ENCODE results near the gene CST4.
"Not testable (repeated sequence)": the region's sequence is repeated elsewhere in the genome, so short reads cannot be mapped to it uniquely, and the experiment has no call there.

CST4 gene

GRCh38 chr20:23686046-23686750 lies 2.6 kb downstream of the CST4 start:
- DNase-seq: no peak

- not testable (repeated sequence) for DNase-seq
Observed at GRCh38 chr20:23685529-23685896, 3.3 kb downstream of the CST4 start.

GRCh38 chr20:23684261-23684660 lies 4.6 kb downstream of the CST4 start:
- DNase-seq: no peak

GRCh38 chr20:23683807-23684206 lies 5.0 kb downstream of the CST4 start:
- DNase-seq: no peak

- DNase-seq: no peak
Observed at GRCh38 chr20:23683281-23683680, 5.6 kb downstream of the CST4 start.

- DNase-seq: no peak
Observed at GRCh38 chr20:23680146-23680545, 8.7 kb downstream of the CST4 start.

- DNase-seq: no peak
Observed at GRCh38 chr20:23679133-23680092, 9.4 kb downstream of the CST4 start.

GRCh38 chr20:23673209-23673608 lies 15.6 kb downstream of the CST4 start:
- DNase-seq: no peak

- no peak for DNase-seq
Observed at GRCh38 chr20:23672158-23672557, 16.7 kb downstream of the CST4 start.

GRCh38 chr20:23671479-23671878 lies 17.4 kb downstream of the CST4 start:
- no peak for DNase-seq

GRCh38 chr20:23670361-23670760 lies 18.5 kb downstream of the CST4 start:
- no peak for DNase-seq

GRCh38 chr20:23669866-23670265 lies 19.0 kb downstream of the CST4 start:
- DNase-seq: no peak

GRCh38 chr20:23669327-23669726 lies 19.5 kb downstream of the CST4 start:
- DNase-seq: no peak

- peak; percentile 32 for DNase-seq
Observed at GRCh38 chr20:23668477-23668951, 20.3 kb downstream of the CST4 start.

GRCh38 chr20:23667666-23668065 lies 21.2 kb downstream of the CST4 start:
- DNase-seq: no peak

GRCh38 chr20:23666698-23667097 lies 22.1 kb downstream of the CST4 start:
- no peak for DNase-seq

- DNase-seq: no peak
Observed at GRCh38 chr20:23666189-23666588, 22.6 kb downstream of the CST4 start.

- DNase-seq: no peak
Observed at GRCh38 chr20:23664954-23665353, 23.9 kb downstream of the CST4 start.

- DNase-seq: not testable (repeated sequence)
Observed at GRCh38 chr20:23664046-23664445, 24.8 kb downstream of the CST4 start.

- no peak for DNase-seq
Observed at GRCh38 chr20:23663180-23663579, 25.7 kb downstream of the CST4 start.

- DNase-seq: no peak
Observed at GRCh38 chr20:23662276-23662870, 26.5 kb downstream of the CST4 start.

- no peak for DNase-seq
Observed at GRCh38 chr20:23661002-23661429, 27.8 kb downstream of the CST4 start.

Measured in CD4-positive, alpha-beta T cell treated with Interleukin-12 subunit alpha and Interleukin-12 subunit beta, for 1 hour (primary cell).